ENCODE data around the gene CENPP. TPM values are rescaled to one million over a fixed set of nuclear protein-coding genes. Genes with fewer than 3 reads are reported as not detected.
A peak's percentile ranks its signal among the peaks of the same experiment; 100 is the strongest.

Gene CENPP
- total RNA-seq, 4 donors from 2014 or later: 0.37 to 7.1 (median 3.2) TPM

DNA sequence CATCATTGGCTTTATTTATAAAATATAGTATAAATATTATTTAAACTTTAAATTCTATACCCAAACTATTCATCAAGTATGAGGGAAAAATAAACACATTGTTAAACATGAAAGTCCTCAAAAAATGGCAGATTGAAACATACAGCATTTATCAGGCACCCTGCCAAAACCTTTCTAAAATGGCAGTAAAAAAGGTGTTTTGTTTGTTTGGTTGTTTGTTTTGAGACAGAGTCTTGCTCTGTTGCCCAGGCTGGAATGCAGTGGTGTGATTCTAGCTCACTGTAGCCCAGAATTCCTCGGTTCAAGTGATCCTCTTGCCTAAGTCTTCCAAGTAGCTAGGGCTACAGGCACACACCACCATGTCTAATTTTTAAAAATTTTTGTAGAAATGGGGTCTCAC, 270.2 kb downstream of the CENPP start:
- H3K27ac ChIP-seq: no peak overlapping the region
- no peaks in the 10 kb centered on the region for H3K36me3 ChIP-seq
- no peaks in the 10 kb centered on the region for H3K9me3 ChIP-seq
- TF ChIP-seq POLR2AphosphoS5 (IDR thresholded peaks at IDR 0.05) (no peak), POLR2A (IDR thresholded peaks at IDR 0.05) (no peak), EP300 (IDR thresholded peaks at IDR 0.05; ENCODE audit: low read depth) (no peak)
- TF ChIP-seq, protein P1, sequence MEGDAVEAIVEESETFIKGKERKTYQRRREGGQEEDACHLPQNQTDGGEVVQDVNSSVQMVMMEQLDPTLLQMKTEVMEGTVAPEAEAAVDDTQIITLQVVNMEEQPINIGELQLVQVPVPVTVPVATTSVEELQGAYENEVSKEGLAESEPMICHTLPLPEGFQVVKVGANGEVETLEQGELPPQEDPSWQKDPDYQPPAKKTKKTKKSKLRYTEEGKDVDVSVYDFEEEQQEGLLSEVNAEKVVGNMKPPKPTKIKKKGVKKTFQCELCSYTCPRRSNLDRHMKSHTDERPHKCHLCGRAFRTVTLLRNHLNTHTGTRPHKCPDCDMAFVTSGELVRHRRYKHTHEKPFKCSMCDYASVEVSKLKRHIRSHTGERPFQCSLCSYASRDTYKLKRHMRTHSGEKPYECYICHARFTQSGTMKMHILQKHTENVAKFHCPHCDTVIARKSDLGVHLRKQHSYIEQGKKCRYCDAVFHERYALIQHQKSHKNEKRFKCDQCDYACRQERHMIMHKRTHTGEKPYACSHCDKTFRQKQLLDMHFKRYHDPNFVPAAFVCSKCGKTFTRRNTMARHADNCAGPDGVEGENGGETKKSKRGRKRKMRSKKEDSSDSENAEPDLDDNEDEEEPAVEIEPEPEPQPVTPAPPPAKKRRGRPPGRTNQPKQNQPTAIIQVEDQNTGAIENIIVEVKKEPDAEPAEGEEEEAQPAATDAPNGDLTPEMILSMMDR (IDR thresholded peaks at IDR 0.05): no peak
- H3K4me3 ChIP-seq: no peak overlapping the region
- in situ Hi-C loops (cut with MboI; ENCODE audit: low pct_ligation_motif_present in 1 of 4, low pct_unique_long_range_greater_than_20kb in 1 of 4, low sequenced_read_pairs in 3 of 4) (no loop called here), intact Hi-C loops (cut with DNase I; ENCODE audit: low total_unique reads) (no loop called here)
- no peaks in the 10 kb centered on the region for H3K27me3 ChIP-seq
- DNase-seq: no peak
- 78% methylated on average over 1 of the region's 1 CpG; no CpG with 5 or more reads in 1 of the 2 donors for WGBS, 2 donors (ENCODE audit: low coverage in 1 of 2)
- H3K4me1 ChIP-seq: peaks cover 1 to 17% (median 10%) of the 10 kb centered on the region in 4 donors

DNA sequence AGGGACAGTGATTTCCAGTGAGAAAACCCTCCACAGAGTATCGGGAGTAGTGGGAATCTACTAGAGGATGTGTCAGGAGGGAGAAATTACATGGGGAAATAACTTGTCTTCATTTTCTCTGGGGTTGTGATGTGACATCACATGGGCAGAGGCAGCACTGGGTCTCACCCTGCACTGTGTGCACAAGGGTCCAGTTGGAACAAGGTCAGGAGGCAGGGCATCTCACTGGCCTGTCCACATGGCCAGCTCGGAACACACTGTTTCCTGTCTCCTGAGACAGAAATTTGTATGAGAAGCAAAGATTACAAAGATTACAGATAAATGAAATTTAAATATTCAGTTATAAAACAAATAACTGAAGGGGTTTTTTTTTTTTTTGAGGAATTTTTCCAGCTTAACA, 272.6 kb downstream of the CENPP start:
- DNase-seq: no peak
- Histone ChIP-seq H3K9me3 (no peaks in the 10 kb centered on the region), H3K4me1 (peaks cover 0 to 19% (median 9%) of the 10 kb centered on the region in 4 donors), H3K36me3 (no peaks in the 10 kb centered on the region), H3K4me3 (no peak overlapping the region), H3K27ac (no peak overlapping the region), H3K27me3 (no peaks in the 10 kb centered on the region)
- 90 to 93% methylated on average over 1 to 2 of the region's 2 CpGs for WGBS, 2 donors (ENCODE audit: low coverage in 1 of 2)
- in situ Hi-C loops (cut with MboI; ENCODE audit: low pct_ligation_motif_present in 1 of 4, low pct_unique_long_range_greater_than_20kb in 1 of 4, low sequenced_read_pairs in 3 of 4): no loop called here
- TF ChIP-seq, protein P1 (IDR thresholded peaks at IDR 0.05): no peak
- TF ChIP-seq POLR2AphosphoS5 (IDR thresholded peaks at IDR 0.05): no peak
- no peak for TF ChIP-seq EP300 (IDR thresholded peaks at IDR 0.05; ENCODE audit: low read depth)
- TF ChIP-seq POLR2A (IDR thresholded peaks at IDR 0.05): no peak
- intact Hi-C loops (cut with DNase I; ENCODE audit: low total_unique reads): no loop called here

DNA sequence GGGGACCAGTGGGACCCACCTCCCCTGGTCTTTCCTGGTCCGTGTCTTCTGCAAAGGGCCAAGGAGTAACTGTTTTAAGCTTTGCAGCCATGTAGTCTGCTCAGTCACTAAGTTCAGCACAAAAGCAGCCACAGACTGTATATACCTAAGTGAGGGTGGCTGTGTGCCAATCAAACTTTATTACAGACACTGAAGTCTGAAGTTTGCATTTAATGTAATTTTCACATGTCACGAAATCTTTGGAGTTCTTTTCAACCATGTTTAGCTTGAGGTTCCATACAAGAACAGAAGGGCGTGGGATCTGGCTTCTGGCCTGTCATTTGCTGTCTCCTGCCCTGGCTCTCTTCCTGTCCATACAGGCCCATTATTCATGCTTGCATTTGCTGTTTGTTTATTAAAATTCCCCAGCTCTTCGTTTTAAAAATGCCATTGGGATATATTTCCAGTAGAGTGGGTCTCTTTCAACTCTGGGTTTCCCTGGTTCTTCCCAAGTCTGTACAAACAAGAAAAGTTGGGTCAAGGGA, 274.2 kb downstream of the CENPP start:
- Histone ChIP-seq H3K4me1 (peaks cover 0 to 19% (median 9%) of the 10 kb centered on the region in 4 donors), H3K27ac (peak overlapping the region; percentile 36 to 68 (median 56)), H3K27me3 (no peaks in the 10 kb centered on the region), H3K36me3 (no peaks in the 10 kb centered on the region), H3K4me3 (no peak overlapping the region), H3K9me3 (no peaks in the 10 kb centered on the region)
- 72 to 77% methylated on average over 4 of the region's 4 CpGs for WGBS, 2 donors (ENCODE audit: low coverage in 1 of 2)
- no peak for DNase-seq
- TF ChIP-seq POLR2A (IDR thresholded peaks at IDR 0.05): no peak
- no peak for TF ChIP-seq EP300 (IDR thresholded peaks at IDR 0.05; ENCODE audit: low read depth)
- TF ChIP-seq, protein P1 (IDR thresholded peaks at IDR 0.05): no peak
- TF ChIP-seq POLR2AphosphoS5 (IDR thresholded peaks at IDR 0.05): no peak
- in situ Hi-C loops (cut with MboI; ENCODE audit: low pct_ligation_motif_present in 1 of 4, low pct_unique_long_range_greater_than_20kb in 1 of 4, low sequenced_read_pairs in 3 of 4) (no loop called here), intact Hi-C loops (cut with DNase I; ENCODE audit: low total_unique reads) (no loop called here)

DNA sequence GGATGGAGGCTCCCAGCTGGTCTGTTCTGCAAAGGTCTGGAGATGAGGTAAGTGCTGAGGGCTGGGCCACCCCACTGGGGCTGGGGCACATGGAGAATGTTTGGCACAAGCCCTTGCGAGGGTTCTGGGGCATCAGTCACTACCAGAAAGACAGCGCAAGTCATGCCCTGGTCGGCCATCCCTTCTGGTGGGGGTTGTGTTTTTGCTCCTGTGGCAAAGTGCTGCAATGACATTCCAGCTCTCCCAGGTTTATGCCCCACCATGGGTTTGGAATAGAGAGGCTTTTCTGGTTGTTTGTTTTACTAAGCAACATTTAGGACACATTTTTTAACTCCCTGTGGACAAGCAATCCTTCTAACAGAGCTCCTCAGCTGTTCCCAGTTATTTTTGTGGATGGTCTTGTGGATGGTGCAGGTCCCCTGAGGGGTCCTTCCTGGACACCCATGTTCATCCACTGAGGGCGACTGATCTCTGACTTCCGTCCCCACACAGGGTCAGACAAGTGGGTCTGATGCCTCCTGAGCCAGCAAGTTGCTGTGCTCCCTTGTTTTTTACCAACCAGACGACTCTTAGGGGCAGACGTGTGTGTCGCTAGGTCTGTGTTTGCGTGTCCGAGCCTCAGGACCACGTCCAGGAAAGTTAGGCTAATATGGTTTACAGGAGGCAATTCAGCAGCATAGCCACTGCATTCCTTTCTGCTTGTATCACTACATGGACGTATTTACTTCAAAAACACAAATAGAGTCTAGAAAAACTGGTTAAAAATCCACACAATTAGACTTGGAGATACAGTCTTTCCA, 274.9 kb downstream of the CENPP start:
- H3K4me3 ChIP-seq: no peak overlapping the region
- peaks cover 0 to 19% (median 9%) of the 10 kb centered on the region in 4 donors for H3K4me1 ChIP-seq
- H3K36me3 ChIP-seq: no peaks in the 10 kb centered on the region
- peak overlapping the region; percentile 36 to 68 (median 56) for H3K27ac ChIP-seq
- H3K9me3 ChIP-seq: no peaks in the 10 kb centered on the region
- no peaks in the 10 kb centered on the region for H3K27me3 ChIP-seq
- in situ Hi-C loops (cut with MboI; ENCODE audit: low pct_ligation_motif_present in 1 of 4, low pct_unique_long_range_greater_than_20kb in 1 of 4, low sequenced_read_pairs in 3 of 4): no loop called here
- intact Hi-C loops (cut with DNase I; ENCODE audit: low total_unique reads): no loop called here
- no peak for DNase-seq
- TF ChIP-seq, protein P1 (IDR thresholded peaks at IDR 0.05): no peak
- no peak for TF ChIP-seq POLR2AphosphoS5 (IDR thresholded peaks at IDR 0.05)
- TF ChIP-seq POLR2A (IDR thresholded peaks at IDR 0.05): no peak
- no peak for TF ChIP-seq EP300 (IDR thresholded peaks at IDR 0.05; ENCODE audit: low read depth)
- WGBS, 2 donors (ENCODE audit: low coverage in 1 of 2): 57 to 83% methylated on average over 1 to 12 of the region's 12 CpGs

Measured in transverse colon (tissue), 4 donors.